Naive thymus-derived CD4-positive, alpha-beta T cell (primary cell): ENCODE results near the gene FAM118B. TPM values are rescaled to one million over a fixed set of nuclear protein-coding genes. Genes with fewer than 3 reads are reported as not detected.

Source experiments
- ATAC-seq: fragments of 150-1000 bp; cut with Tn5 transposase; 2 replicates; pipeline ENCODE4 v1.10.0; 2021; ENCODE audit warnings: mild to moderate bottlenecking, moderate library complexity
- CTCF ChIA-PET: fragments of 350-600 bp; sonication (Branson Sonifier 250); formaldehyde crosslinking; loops from one replicate; lab custom pipeline; 2021; ENCODE audit warnings: antibody characterized with exemption; lab: Charles Lee
- POLR2A ChIA-PET: fragments of 350-600 bp; sonication (Branson Sonifier 250); formaldehyde crosslinking; loops from one replicate; lab custom pipeline; 2021; ENCODE audit warnings: antibody characterized with exemption, inconsistent platforms; lab: Charles Lee
- DNase-seq, 9 donors: peaks; one replicate each; pipeline versions ENCODE4 v3.0.0 to v3.0.0-alpha.2; 2020 to 2022; ENCODE audit warnings: mixed read lengths in 1 of 9
- H3K27ac ChIP-seq: one replicate; pipeline ENCODE4 v1.7.0; 2013; ENCODE audit warnings: mild to moderate bottlenecking, low read depth, low read length, moderate library complexity
- H3K27me3 ChIP-seq, 2 donors: one replicate each; pipeline ENCODE4 v1.7.0; 2013; ENCODE audit warnings: low read length in 2 of 2, mild to moderate bottlenecking in 2 of 2, moderate library complexity in 2 of 2; ENCODE audit not compliant: control insufficient read depth in 2 of 2, insufficient read depth in 2 of 2
- H3K36me3 ChIP-seq, 3 experiments: 1 replicate in 2 of 3; 2 replicates in 1 of 3; pipeline ENCODE4 v1.7.0; 2013; ENCODE audit warnings: low read length in 3 of 3, mild to moderate bottlenecking in 3 of 3, moderate library complexity in 1 of 3; ENCODE audit not compliant: insufficient read depth in 3 of 3, control insufficient read depth in 2 of 3
- H3K4me1 ChIP-seq, 2 donors: one replicate each; pipeline ENCODE4 v1.7.0; 2013; ENCODE audit warnings: low read length in 2 of 2, mild to moderate bottlenecking in 2 of 2, moderate library complexity in 1 of 2; ENCODE audit not compliant: control insufficient read depth in 2 of 2, insufficient read depth in 2 of 2
- H3K4me3 ChIP-seq: 2 replicates; pipeline ENCODE4 v1.7.0; 2013; ENCODE audit warnings: mild to moderate bottlenecking, low read length
- H3K9me3 ChIP-seq, 3 experiments: 1 replicate in 2 of 3; 2 replicates in 1 of 3; pipeline ENCODE4 v1.7.0; 2013; ENCODE audit warnings: low read length in 3 of 3; ENCODE audit not compliant: control insufficient read depth in 2 of 3
- H3K27ac Mint-ChIP-seq, 9 donors: one replicate each; pipeline ENCODE4 v1.8.0; 2020 to 2022; ENCODE audit warnings: mixed read lengths in 9 of 9, mild to moderate bottlenecking in 8 of 9, moderate library complexity in 5 of 9, inconsistent platforms in 2 of 9
- H3K27me3 Mint-ChIP-seq, 5 donors: one replicate each; pipeline ENCODE4 v1.8.0; 2021 to 2022; ENCODE audit warnings: mixed read lengths in 5 of 5, mild to moderate bottlenecking in 1 of 5
- H3K36me3 Mint-ChIP-seq, 5 donors: one replicate each; pipeline ENCODE4 v1.8.0; 2020 to 2022; ENCODE audit warnings: mixed read lengths in 5 of 5, mild to moderate bottlenecking in 3 of 5, inconsistent platforms in 1 of 5
- H3K4me1 Mint-ChIP-seq, 7 donors: one replicate each; pipeline ENCODE4 v1.8.0; 2020 to 2022; ENCODE audit warnings: mixed read lengths in 7 of 7, mild to moderate bottlenecking in 3 of 7, inconsistent platforms in 1 of 7
- H3K4me3 Mint-ChIP-seq, 10 donors: one replicate each; pipeline ENCODE4 v1.8.0; 2020 to 2022; ENCODE audit warnings: mild to moderate bottlenecking in 10 of 10, mixed read lengths in 10 of 10, moderate library complexity in 6 of 10, inconsistent platforms in 2 of 10
- H3K9me3 Mint-ChIP-seq, 11 donors: one replicate each; pipeline ENCODE4 v1.8.0; 2020 to 2022; ENCODE audit warnings: mixed read lengths in 11 of 11, mild to moderate bottlenecking in 4 of 11, inconsistent platforms in 1 of 11, moderate library complexity in 1 of 11
- intact Hi-C, 2 donors: fragments of 100-400 bp; cut with micrococcal nuclease; formaldehyde crosslinking; loops; one replicate each; pipeline ENCODE4 v1.15.1; 2023
- polyA plus RNA-seq, 2 donors: library from polyadenylated mRNA; unstranded; fragments of 300-500 nt; fragmentation: Illumina TruSeq; gene quantifications; one replicate each; pipeline ENCODE4 v1.2.3, GENCODE V29; 2021
- total RNA-seq, 6 experiments: library from RNA in 5 of 6; stranded (reverse) in 5 of 6; gene quantifications; 1 replicate in 5 of 6; 2 replicates in 1 of 6; pipeline ENCODE4 v1.2.3 and lab custom pipeline; 2021 to 2026

FAM118B gene
- total and polyA plus RNA-seq, 7 experiments from 2014 or later = 4.0 to 14.7 (median 10.8) TPM

- ChIA-PET POLR2A (no interaction called here), CTCF (no interaction called here)
- Mint-ChIP-seq H3K36me3 (peaks cover 7 to 41% (median 14%) of the 10 kb centered on the region in 5 donors), H3K4me1 (peaks cover 7 to 23% (median 12%) of the 10 kb centered on the region in 7 donors), H3K27ac (peak overlapping the region in 1 of 9 donors; percentile 58), H3K9me3 (no peaks in the 10 kb centered on the region), H3K4me3 (no peak overlapping the region), H3K27me3 (no peaks in the 10 kb centered on the region)
- H3K4me3 ChIP-seq = no peak overlapping the region
- no peaks in the 10 kb centered on the region for H3K27me3 ChIP-seq
- peaks cover 0 to 23% (median 0%) of the 10 kb centered on the region in 3 experiments for H3K36me3 ChIP-seq
- no peaks in the 10 kb centered on the region for H3K4me1 ChIP-seq
- no peaks in the 10 kb centered on the region for H3K9me3 ChIP-seq
- H3K27ac ChIP-seq = no peak overlapping the region
- DNase-seq (no peak), ATAC-seq (no peak)
- intact Hi-C loops = no loop called here
These were observed 85.4 kb downstream of the FAM118B start for GRCh38 chr11:126297004-126297403.

GRCh38 chr11:126303623-126304456 lies 92.3 kb downstream of the FAM118B start, which contains the start of gene DCPS:
TSS of gene DCPS (plus strand) at chr11:126304060. CDS start at chr11:126304081, 21 bp downstream.
- ChIA-PET CTCF (interaction anchor here (1.0 kb wide), 1 partner anchor 14 kb away, joined by 3 read pairs; no protein-coding TSS in a partner anchor), POLR2A (interaction anchor here (0.6 to 2.6 kb wide), 9 partner anchors 15 to 1293 kb away, joined by 3 to 29 read pairs (median 3); partner anchors contain the start of genes CHEK1, FOXRED1, PUS3 and SRPRA)
- no peaks in the 10 kb centered on the region for H3K27me3 ChIP-seq
- H3K27me3 Mint-ChIP-seq = no peaks in the 10 kb centered on the region
- H3K27ac Mint-ChIP-seq = peak within 1 kb of the TSS; percentile 87 to 99 (median 96)
- H3K36me3 ChIP-seq = peaks cover 0 to 21% (median 3%) of the 10 kb centered on the region in 3 experiments
- no peaks in the 10 kb centered on the region for H3K9me3 ChIP-seq
- DNase-seq (peak; percentile 78 to 94 (median 86)), ATAC-seq (peak; percentile 99)
- peak within 1 kb of the TSS; percentile 91 to 99 (median 97) for H3K4me3 Mint-ChIP-seq
- peaks cover 18 to 20% of the 10 kb centered on the region in 2 donors for H3K4me1 ChIP-seq
- peak within 1 kb of the TSS; percentile 100 for H3K4me3 ChIP-seq
- H3K36me3 Mint-ChIP-seq = peaks cover 0 to 22% (median 5%) of the 10 kb centered on the region in 5 donors
- H3K9me3 Mint-ChIP-seq = no peaks in the 10 kb centered on the region
- intact Hi-C loops = loop anchor here (1.0 to 5.0 kb wide), 12 partner anchors 15 to 1193 kb away; partner anchors contain the start of genes FAM118B (in 2 of the 2), FOXRED1 (in 2 of the 2), RPUSD4 (in 2 of the 2) and ST3GAL4 (in 2 of the 2)
- H3K4me1 Mint-ChIP-seq = peaks cover 19 to 50% (median 45%) of the 10 kb centered on the region in 7 donors
- H3K27ac ChIP-seq = peak within 1 kb of the TSS; percentile 97

- peak overlapping the region; percentile 100 for H3K4me3 ChIP-seq
- CTCF ChIA-PET = interaction anchor here (1.0 kb wide), 1 partner anchor 13 kb away, joined by 3 read pairs; no protein-coding TSS in a partner anchor
These were observed 93.0 kb downstream of the FAM118B start for GRCh38 chr11:126304457-126305075.

GRCh38 chr11:126305699-126306098 lies 94.1 kb downstream of the FAM118B start:
- intact Hi-C loops = loop anchor here (2.0 kb wide), 2 partner anchors 13 to 49 kb away; partner anchors contain the start of gene ST3GAL4 (in 1 of the 2)
- H3K36me3 Mint-ChIP-seq = peaks cover 4 to 22% (median 8%) of the 10 kb centered on the region in 5 donors
- DNase-seq = no peak

More at GRCh38 chr11:126304457-126305075, 93.0 kb downstream of the FAM118B start:
- Histone ChIP-seq H3K36me3 (peaks cover 0 to 26% (median 3%) of the 10 kb centered on the region in 3 experiments), H3K27ac (peak overlapping the region; percentile 97), H3K4me1 (peaks cover 18 to 20% of the 10 kb centered on the region in 2 donors), H3K9me3 (no peaks in the 10 kb centered on the region), H3K27me3 (no peaks in the 10 kb centered on the region)
- POLR2A ChIA-PET = interaction anchor here (0.7 to 2.6 kb wide), 7 partner anchors 14 to 680 kb away, joined by 3 to 29 read pairs (median 5); partner anchors contain the start of genes CHEK1, FOXRED1, SRPRA and TIRAP
- Mint-ChIP-seq H3K36me3 (peaks cover 0 to 19% (median 5%) of the 10 kb centered on the region in 5 donors), H3K27ac (peak overlapping the region; percentile 87 to 99 (median 96)), H3K27me3 (no peaks in the 10 kb centered on the region), H3K4me1 (peaks cover 19 to 54% (median 45%) of the 10 kb centered on the region in 7 donors), H3K4me3 (peak overlapping the region; percentile 91 to 99 (median 97)), H3K9me3 (no peaks in the 10 kb centered on the region)
- no peak for DNase-seq
- intact Hi-C loops = loop anchor here (1.0 to 5.0 kb wide), 12 partner anchors 14 to 1193 kb away; partner anchors contain the start of genes FAM118B (in 2 of the 2), FOXRED1 (in 2 of the 2), RPUSD4 (in 2 of the 2) and ST3GAL4 (in 2 of the 2)
- no peak for ATAC-seq

GRCh38 chr11:126307706-126308105 lies 96.1 kb downstream of the FAM118B start:
- H3K4me1 ChIP-seq = peaks cover 18 to 20% of the 10 kb centered on the region in 2 donors
- intact Hi-C loops = no loop called here
- POLR2A ChIA-PET = no interaction called here

More at GRCh38 chr11:126305699-126306098, 94.1 kb downstream of the FAM118B start:
- H3K4me1 ChIP-seq = peaks cover 18 to 20% of the 10 kb centered on the region in 2 donors
- CTCF ChIA-PET = no interaction called here
- H3K27me3 ChIP-seq = no peaks in the 10 kb centered on the region
- no peaks in the 10 kb centered on the region for H3K9me3 Mint-ChIP-seq
- H3K9me3 ChIP-seq = no peaks in the 10 kb centered on the region
- no peak overlapping the region for H3K27ac ChIP-seq
- POLR2A ChIA-PET = interaction anchor here (0.5 to 2.6 kb wide), 4 partner anchors 9 to 37 kb away, joined by 3 to 29 read pairs (median 12); partner anchors contain the start of genes FOXRED1, SRPRA and TIRAP
- H3K27ac Mint-ChIP-seq = peak overlapping the region; percentile 50 to 87 (median 78)
- no peak overlapping the region for H3K4me3 ChIP-seq
- H3K4me1 Mint-ChIP-seq = peaks cover 19 to 66% (median 53%) of the 10 kb centered on the region in 7 donors
- H3K4me3 Mint-ChIP-seq = peak overlapping the region; percentile 61 to 87 (median 73)
- no peak for ATAC-seq
- H3K36me3 ChIP-seq = peaks cover 0 to 33% (median 3%) of the 10 kb centered on the region in 3 experiments
- H3K27me3 Mint-ChIP-seq = no peaks in the 10 kb centered on the region

More at GRCh38 chr11:126307706-126308105, 96.1 kb downstream of the FAM118B start:
- H3K27me3 ChIP-seq = no peaks in the 10 kb centered on the region
- H3K36me3 Mint-ChIP-seq = peaks cover 4 to 28% (median 15%) of the 10 kb centered on the region in 5 donors
- no peak overlapping the region for H3K4me3 ChIP-seq
- DNase-seq = no peak
- H3K27ac ChIP-seq = no peak overlapping the region
- H3K9me3 ChIP-seq = no peaks in the 10 kb centered on the region
- no peaks in the 10 kb centered on the region for H3K27me3 Mint-ChIP-seq
- CTCF ChIA-PET = interaction anchor here (0.9 to 1.6 kb wide), 2 partner anchors 11 to 173 kb away, joined by 3 to 5 read pairs; no protein-coding TSS in a partner anchor
- ATAC-seq = no peak
- peak overlapping the region in 3 of 10 donors; percentile 10 to 50 (median 16) for H3K4me3 Mint-ChIP-seq
- peaks cover 28 to 70% (median 61%) of the 10 kb centered on the region in 7 donors for H3K4me1 Mint-ChIP-seq
- peaks cover 0 to 36% (median 3%) of the 10 kb centered on the region in 3 experiments for H3K36me3 ChIP-seq
- no peaks in the 10 kb centered on the region for H3K9me3 Mint-ChIP-seq
- peak overlapping the region in 6 of 9 donors; percentile 11 to 60 (median 46) for H3K27ac Mint-ChIP-seq
